BLaER1 treated with 17β-estradiol and CSF1 and Interleukin-3, amounts not matched to agents 10 nM and 100 nM (cell line): ENCODE results near the gene MAGEB10.

Experiments used
- H3K27ac ChIP-seq, 11 experiments: shearing (Covaris generic); formaldehyde crosslinking; 2 replicates each; pipeline ENCODE4 v1.8.1; 2022
- H3K27me3 ChIP-seq, 11 experiments: shearing (Covaris generic); formaldehyde crosslinking; 2 replicates each; pipeline ENCODE4 v1.8.1; 2022
- H3K36me3 ChIP-seq, 11 experiments: shearing (Covaris generic); formaldehyde crosslinking; 2 replicates each; pipeline ENCODE4 v1.8.1; 2022
- H3K4me1 ChIP-seq, 10 experiments: shearing (Covaris generic); formaldehyde crosslinking; 2 replicates each; pipeline ENCODE4 v1.8.1; 2022
- H3K4me2 ChIP-seq, 11 experiments: shearing (Covaris generic); formaldehyde crosslinking; 2 replicates each; pipeline ENCODE4 v1.8.1; 2022
- H3K4me3 ChIP-seq, 10 experiments: shearing (Covaris generic); formaldehyde crosslinking; 2 replicates each; pipeline ENCODE4 v1.8.1; 2022
- H3K9ac ChIP-seq, 11 experiments: shearing (Covaris generic); formaldehyde crosslinking; 2 replicates each; pipeline ENCODE4 v1.8.1; 2022
- H3K9me3 ChIP-seq, 11 experiments: shearing (Covaris generic); formaldehyde crosslinking; replicated peaks in 1 of 11; 2 replicates each; pipeline ENCODE4 v1.8.1; 2022
- H4K20me1 ChIP-seq, 11 experiments: shearing (Covaris generic); formaldehyde crosslinking; 2 replicates each; pipeline ENCODE4 v1.8.1; 2022
- Cebpa-rat ChIP-seq, 11 experiments: shearing (Covaris generic); IDR thresholded peaks; 2 replicates each; pipeline ENCODE4 v1.8.1; 2022

The MAGEB10 gene

DNA sequence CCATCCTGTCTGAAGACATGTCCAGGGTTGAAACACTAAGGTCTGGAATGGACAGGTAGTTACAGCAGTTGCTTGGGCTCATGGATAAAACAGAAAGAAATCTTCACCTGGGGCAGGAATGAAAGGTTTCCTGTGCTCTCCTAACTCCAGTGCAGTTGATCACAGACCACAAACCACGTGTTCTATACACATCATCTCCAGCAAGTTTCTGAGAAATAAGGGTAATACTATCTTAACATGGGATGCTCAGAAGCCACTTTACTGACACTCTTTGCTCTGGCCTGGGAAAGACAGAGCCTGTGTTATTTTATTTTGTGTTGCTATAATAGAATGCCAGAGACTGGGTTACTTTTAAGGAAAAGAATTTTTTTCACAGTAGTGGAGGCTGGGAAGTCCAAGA is 16.0 kb downstream of the MAGEB10 start:
- TF ChIP-seq Cebpa-rat (IDR thresholded peaks at IDR 0.05): no peak
- no peaks in the 10 kb centered on the region for H3K9me3 ChIP-seq
- H3K4me2 ChIP-seq: no peak overlapping the region
- H3K9ac ChIP-seq: no peak overlapping the region
- H3K4me1 ChIP-seq: no peaks in the 10 kb centered on the region
- H3K27me3 ChIP-seq: peaks cover 46 to 99% (median 94%) of the 10 kb centered on the region in 11 experiments
- no peak overlapping the region for H3K27ac ChIP-seq
- no peaks in the 10 kb centered on the region; a peak in 1 of 22 replicates for H4K20me1 ChIP-seq
- no peaks in the 10 kb centered on the region for H3K36me3 ChIP-seq
- H3K4me3 ChIP-seq: no peak overlapping the region

DNA sequence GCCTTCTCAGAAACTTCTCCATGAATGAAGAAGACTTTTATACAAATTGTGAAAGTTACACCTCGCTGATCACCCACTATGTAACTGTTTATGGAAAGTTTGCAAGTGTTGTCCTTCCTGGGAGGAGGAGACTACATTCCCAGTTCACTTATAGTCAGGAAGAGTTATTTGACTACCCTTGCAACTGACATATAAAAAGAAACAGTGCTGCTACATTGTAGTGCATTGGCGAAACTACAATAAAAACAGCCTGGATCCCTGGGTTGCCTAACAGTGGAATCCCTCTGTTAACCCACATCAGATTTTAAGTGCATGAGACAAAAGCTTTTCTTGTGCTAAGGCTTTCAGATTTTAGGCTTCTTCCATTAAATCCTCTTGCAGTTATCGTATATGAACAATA is 30.4 kb downstream of the MAGEB10 start:
- TF ChIP-seq Cebpa-rat (IDR thresholded peaks at IDR 0.05): no peak

DNA sequence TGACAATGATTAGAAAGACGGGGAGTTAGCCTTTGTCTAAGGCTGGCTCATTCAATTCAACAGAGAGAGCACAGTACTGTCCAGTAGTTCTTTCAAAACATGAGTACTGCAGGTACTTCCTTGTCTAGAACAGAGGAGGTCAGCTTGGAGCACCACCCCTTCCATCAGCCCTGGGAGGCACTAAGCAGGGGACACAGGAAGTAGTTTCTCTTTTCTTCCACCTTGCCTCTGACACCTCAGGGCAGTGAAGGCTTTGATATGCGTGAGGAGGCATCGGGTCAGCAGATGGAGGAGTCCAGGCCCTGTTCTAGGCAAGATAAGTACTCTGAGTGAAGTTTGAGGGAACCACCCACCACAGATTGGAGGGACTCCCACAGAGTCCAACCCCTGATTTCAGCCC is 33.1 kb downstream of the MAGEB10 start:
- Histone ChIP-seq H3K9me3 (no peaks in the 10 kb centered on the region), H3K36me3 (no peaks in the 10 kb centered on the region), H3K4me1 (no peaks in the 10 kb centered on the region), H3K27me3 (peaks cover 55 to 98% (median 93%) of the 10 kb centered on the region in 11 experiments), H3K4me2 (no peak overlapping the region), H3K4me3 (no peak overlapping the region), H4K20me1 (0 out of 22 replicates have a peak, but pooled peaks cover 0 to 4% (median 0%) of the 10 kb centered on the region in 11 experiments), H3K27ac (no peak overlapping the region), H3K9ac (no peak overlapping the region)
- TF ChIP-seq Cebpa-rat (IDR thresholded peaks at IDR 0.05): no peak

More for the DNA sequence above, 30.4 kb downstream of the MAGEB10 start:
- Histone ChIP-seq H3K9me3 (no peaks in the 10 kb centered on the region), H4K20me1 (0 out of 22 replicates have a peak, but pooled peaks cover 0 to 4% (median 0%) of the 10 kb centered on the region in 11 experiments), H3K4me2 (no peak overlapping the region), H3K9ac (no peak overlapping the region), H3K27me3 (peaks cover 56 to 100% (median 98%) of the 10 kb centered on the region in 11 experiments), H3K36me3 (no peaks in the 10 kb centered on the region), H3K4me1 (no peaks in the 10 kb centered on the region), H3K4me3 (no peak overlapping the region), H3K27ac (no peak overlapping the region)

DNA sequence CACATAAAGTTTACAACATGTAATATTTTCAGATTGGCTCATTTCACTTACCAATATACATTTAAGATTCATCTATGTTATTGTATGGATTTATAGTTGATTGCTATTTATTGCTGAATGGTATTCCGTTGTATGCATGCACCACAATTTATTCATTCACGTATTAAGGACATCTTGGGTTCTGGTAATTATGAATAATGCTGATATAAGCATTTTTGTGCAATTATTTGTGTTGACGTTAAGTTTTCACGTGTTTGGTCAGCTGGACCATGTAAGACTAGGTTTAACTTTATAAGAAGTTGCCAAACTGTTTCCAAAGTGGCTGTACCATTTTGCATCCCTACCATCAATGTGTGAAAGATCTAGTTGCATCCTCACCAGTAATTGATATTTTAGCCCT is 35.1 kb downstream of the MAGEB10 start:
- no peak for TF ChIP-seq Cebpa-rat (IDR thresholded peaks at IDR 0.05)
- no peaks in the 10 kb centered on the region for H3K36me3 ChIP-seq
- H3K4me3 ChIP-seq: no peak overlapping the region
- H4K20me1 ChIP-seq: 0 out of 22 replicates have a peak, but pooled peaks cover 0 to 4% (median 0%) of the 10 kb centered on the region in 11 experiments
- no peaks in the 10 kb centered on the region for H3K9me3 ChIP-seq
- no peak overlapping the region for H3K4me2 ChIP-seq
- H3K4me1 ChIP-seq: no peaks in the 10 kb centered on the region
- peaks cover 52 to 98% (median 93%) of the 10 kb centered on the region in 11 experiments for H3K27me3 ChIP-seq
- H3K27ac ChIP-seq: no peak overlapping the region
- H3K9ac ChIP-seq: no peak overlapping the region

DNA sequence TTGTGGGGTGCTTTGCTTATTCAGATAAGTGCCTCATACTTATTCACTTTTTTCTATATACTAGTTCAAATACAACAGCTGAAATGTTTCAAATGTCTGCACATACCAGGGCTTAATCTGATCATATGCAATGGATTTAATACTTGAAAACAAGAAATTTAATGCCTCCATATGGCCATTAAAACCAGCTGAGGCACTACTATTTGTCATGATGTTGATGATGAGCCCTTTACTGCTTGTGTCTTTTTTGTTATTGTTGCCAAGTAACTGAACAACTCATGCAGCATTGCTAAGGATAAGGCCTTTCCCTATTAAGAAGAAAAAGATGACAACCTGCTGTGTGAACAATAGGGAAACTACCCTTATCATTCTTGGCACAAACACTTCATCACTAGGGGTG is 52.5 kb downstream of the MAGEB10 start:
- Histone ChIP-seq H3K27me3 (peaks cover 55 to 100% (median 89%) of the 10 kb centered on the region in 11 experiments), H4K20me1 (no peaks in the 10 kb centered on the region; a peak in 1 of 22 replicates), H3K4me3 (no peak overlapping the region), H3K4me1 (no peaks in the 10 kb centered on the region), H3K9ac (no peak overlapping the region), H3K36me3 (no peaks in the 10 kb centered on the region), H3K4me2 (no peak overlapping the region), H3K9me3 (peaks cover 4 to 14% (median 9%) of the 10 kb centered on the region in 11 experiments; a peak in 16 of 22 replicates), H3K27ac (no peak overlapping the region)
- TF ChIP-seq Cebpa-rat (IDR thresholded peaks at IDR 0.05): no peak

DNA sequence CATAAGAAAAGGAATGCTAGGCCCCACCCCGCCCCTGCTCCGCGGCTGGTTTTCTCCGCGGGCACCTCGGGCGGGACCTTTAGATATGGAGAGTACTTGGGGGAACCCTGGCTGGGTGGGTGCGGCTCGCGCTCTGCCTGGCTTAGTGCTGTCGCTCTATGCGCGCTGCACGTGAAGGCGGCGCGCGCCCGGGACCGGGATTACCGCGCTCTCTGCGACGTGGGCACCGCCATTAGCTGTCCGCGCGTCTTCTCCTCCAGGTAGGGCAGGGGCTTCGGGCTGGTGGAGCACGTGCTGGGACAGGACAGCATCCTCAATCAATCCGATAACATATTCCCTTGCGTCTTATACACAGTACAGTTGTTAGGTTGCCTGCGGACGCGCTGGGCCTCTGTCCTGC is 56.0 kb downstream of the MAGEB10 start:
- TF ChIP-seq Cebpa-rat (IDR thresholded peaks at IDR 0.05): no peak
- Histone ChIP-seq H3K9ac (no peak overlapping the region), H3K4me1 (peaks cover 0 to 8% (median 0%) of the 10 kb centered on the region in 10 experiments; a peak in 4 of 20 replicates), H3K27me3 (peaks cover 46 to 100% (median 87%) of the 10 kb centered on the region in 11 experiments), H3K9me3 (peaks cover 0 to 5% (median 0%) of the 10 kb centered on the region in 11 experiments; a peak in 2 of 22 replicates), H3K4me2 (no peak overlapping the region), H3K27ac (no peak overlapping the region), H3K36me3 (no peaks in the 10 kb centered on the region), H3K4me3 (no peak overlapping the region), H4K20me1 (peaks cover 0 to 3% (median 0%) of the 10 kb centered on the region in 11 experiments; a peak in 1 of 22 replicates)
